HL-60/S4 treated with retinoic acid at 250 ng/mL for 4 days and 3 days (cell line): ENCODE measurements around the gene RPS17.

Source experiments
- in situ Hi-C: fragments of 300-500 bp; cut with MboI; formaldehyde crosslinking; loops from 2 replicates; pipeline ENCODE4 v1.7.0; 2022; ENCODE audit warnings: low sequenced_read_pairs

RPS17 gene

DNA sequence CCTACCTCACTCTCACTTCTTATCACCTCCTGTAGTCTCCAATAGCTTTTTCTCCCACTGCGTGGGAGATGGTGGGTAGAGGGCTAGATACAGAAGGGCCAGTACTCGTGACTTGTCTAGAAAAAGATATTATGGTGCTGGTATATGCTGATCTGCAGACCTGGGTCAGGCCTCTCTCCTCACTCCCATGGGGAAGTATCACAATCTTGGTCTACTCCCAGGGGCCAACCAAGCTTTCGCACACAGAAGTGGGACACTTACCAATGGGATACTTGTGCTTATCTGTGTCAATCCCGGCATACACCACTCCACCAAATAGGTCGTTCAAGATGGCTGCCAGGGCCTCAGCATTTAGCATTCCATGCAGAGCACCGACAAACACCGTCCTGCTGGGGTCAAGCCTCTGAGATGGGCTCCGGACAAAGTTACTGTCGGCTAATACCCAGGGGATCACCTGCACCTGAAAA, 9.0 kb upstream of the RPS17 start:
- in situ Hi-C loops = loop anchor here (25.0 kb wide), 2 partner anchors 288 to 563 kb away; partner anchors contain the start of gene TM6SF1

DNA sequence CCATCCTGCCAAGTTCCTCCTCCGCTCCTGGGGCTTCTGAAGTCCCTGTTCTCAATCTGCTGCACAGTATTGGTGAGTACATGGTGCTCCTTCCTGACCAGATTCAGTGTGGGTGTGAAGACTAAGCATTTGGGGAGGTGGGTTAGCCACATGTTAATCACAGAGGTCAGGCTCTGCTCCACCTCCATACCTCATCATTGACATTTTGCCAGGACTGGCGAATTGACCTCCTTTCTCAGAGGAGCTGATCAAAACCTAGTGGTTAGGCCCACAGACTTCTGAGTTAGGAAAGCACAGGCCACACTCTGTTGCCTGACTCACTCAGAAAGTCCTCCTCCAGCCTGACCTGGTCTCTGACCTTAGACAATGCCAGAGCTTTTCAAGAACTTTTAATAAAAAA, 8.4 kb upstream of the RPS17 start:
- in situ Hi-C loops = loop anchor here (25.0 kb wide), 2 partner anchors 289 to 564 kb away; partner anchors contain the start of gene TM6SF1

DNA sequence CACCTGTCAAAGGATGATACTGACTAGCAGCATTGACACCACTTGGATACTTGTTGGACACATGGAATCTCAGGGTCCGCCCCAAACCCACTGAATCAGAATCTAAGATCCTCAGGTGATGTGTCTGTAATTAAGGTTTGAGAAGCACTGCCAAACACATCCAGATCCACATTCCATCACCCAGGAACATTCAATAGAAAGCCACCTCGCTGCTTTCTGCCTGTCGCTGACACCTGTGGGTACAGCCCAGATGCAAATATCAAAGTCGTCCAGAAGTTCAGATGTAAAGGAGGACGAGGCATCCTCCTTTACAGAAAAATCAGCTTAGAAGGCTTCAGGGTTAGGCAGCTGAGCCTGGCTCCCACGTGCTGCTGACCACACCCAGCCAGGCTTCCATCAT, 5.2 kb upstream of the RPS17 start:
- in situ Hi-C loops = loop anchor here (25.0 kb wide), 2 partner anchors 292 to 567 kb away; partner anchors contain the start of gene TM6SF1

GRCh38 chr15:82545002-82545401, 4.7 kb upstream of the RPS17 start:
- in situ Hi-C loops = loop anchor here (25.0 kb wide), 2 partner anchors 292 to 567 kb away; partner anchors contain the start of gene TM6SF1

DNA sequence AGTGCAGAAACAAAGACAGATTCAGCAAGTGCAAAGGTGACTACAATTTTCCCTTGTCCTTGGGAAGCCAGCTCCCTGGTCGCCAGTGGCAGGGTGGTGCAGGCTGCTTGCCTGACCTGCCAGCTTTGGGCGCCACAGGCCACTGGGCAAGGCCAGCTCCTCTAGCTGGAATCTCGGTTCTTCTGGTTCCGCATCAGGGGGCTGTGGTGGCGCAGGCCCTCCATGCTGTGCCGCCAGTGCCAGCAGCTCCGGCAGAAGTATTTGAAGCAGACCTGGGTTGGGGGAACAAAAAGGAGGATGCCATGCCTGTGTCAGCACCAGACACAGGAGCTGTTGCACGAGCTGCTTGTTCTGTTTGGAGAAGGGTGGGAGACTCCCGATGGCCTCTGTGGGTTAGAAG, 4.2 kb upstream of the RPS17 start:
- in situ Hi-C loops = loop anchor here (25.0 kb wide), 2 partner anchors 293 to 568 kb away; partner anchors contain the start of gene TM6SF1

- in situ Hi-C loops = loop anchor here (25.0 kb wide), 2 partner anchors 294 to 569 kb away; partner anchors contain the start of gene TM6SF1
These were observed 2.9 kb upstream of the RPS17 start for GRCh38 chr15:82543160-82543559.

DNA sequence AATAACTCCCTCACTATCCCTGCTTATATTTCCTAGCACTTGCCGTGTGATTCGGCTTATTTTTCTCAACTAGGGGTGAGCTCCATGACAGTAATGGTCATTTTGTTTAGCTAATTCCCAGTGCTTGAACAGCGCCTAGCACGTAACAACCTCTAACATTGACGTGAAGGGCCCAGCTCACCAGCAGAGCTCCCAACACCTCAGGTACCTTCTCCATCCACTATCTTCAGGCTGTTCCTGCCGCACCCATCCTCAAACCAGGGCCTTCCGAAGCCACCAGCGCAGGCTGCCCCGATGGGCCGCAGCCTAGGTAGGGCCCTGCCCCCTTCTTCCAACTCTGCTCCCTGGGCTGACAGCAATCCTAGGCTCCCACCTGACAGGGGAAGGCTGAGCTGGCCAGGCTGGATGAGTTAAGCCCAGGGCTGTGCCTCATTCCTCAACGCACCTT, 751 bp upstream of the RPS17 start:
- in situ Hi-C loops = loop anchor here (25.0 kb wide), 2 partner anchors 296 to 571 kb away; partner anchors contain the start of gene TM6SF1

GRCh38 chr15:82539691-82540054, 584 bp downstream of the RPS17 start:
- in situ Hi-C loops = loop anchor here (10.0 to 25.0 kb wide), 3 partner anchors 298 to 573 kb away; partner anchors contain the start of gene TM6SF1

GRCh38 chr15:82538961-82539690, 1.1 kb downstream of the RPS17 start:
- in situ Hi-C loops = loop anchor here (10.0 to 25.0 kb wide), 3 partner anchors 298 to 573 kb away; partner anchors contain the start of gene TM6SF1

GRCh38 chr15:82537351-82537908, 2.8 kb downstream of the RPS17 start:
- in situ Hi-C loops = loop anchor here (10.0 to 25.0 kb wide), 3 partner anchors 300 to 575 kb away; partner anchors contain the start of gene TM6SF1

- in situ Hi-C loops = loop anchor here (10.0 to 25.0 kb wide), 3 partner anchors 301 to 576 kb away; partner anchors contain the start of gene TM6SF1
These were observed 3.6 kb downstream of the RPS17 start for GRCh38 chr15:82536409-82537350.

- in situ Hi-C loops = loop anchor here (10.0 to 25.0 kb wide), 3 partner anchors 302 to 577 kb away; partner anchors contain the start of gene TM6SF1
These were observed 4.5 kb downstream of the RPS17 start for GRCh38 chr15:82535566-82536408.

DNA sequence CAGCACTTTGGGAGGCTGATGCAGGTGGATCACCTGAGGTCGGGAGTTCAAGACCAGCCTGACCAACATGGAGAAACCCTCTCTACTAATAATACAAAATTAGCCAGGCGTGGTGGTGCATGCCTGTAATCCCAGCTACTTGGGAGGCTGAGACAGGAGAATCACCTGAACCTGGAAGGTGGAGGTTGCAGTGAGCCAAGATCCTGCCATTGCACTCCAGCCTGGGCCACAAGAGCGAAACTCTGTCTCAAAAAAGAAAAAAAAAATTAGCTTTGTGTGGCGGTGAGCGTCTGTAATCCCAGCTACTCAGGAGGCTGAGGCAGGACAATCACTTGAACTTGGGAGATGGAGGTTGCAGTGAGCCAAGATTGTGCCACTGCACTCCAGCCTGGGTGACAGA, 5.1 kb downstream of the RPS17 start:
- in situ Hi-C loops = loop anchor here (10.0 to 25.0 kb wide), 3 partner anchors 302 to 577 kb away; partner anchors contain the start of gene TM6SF1

DNA sequence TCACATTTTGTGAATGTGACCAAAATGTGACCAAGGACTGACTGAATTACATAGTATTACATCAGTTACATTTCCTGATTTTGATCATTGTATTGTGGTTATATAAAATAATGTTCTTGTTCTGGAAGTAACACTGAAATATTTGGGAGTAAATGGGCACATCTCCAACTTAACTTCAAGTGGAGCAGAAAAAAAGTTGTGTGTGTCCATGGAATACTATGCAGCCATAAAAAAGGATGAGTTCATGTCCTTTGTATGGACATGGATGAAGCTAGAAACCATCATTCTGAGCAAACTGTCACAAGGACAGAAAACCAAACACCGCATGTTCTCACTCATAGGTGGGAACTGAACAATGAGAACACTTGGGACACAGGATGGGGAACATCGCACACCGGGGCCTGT, 5.8 kb downstream of the RPS17 start:
- in situ Hi-C loops = loop anchor here (10.0 to 25.0 kb wide), 3 partner anchors 303 to 578 kb away; partner anchors contain the start of gene TM6SF1

GRCh38 chr15:82533801-82534200, 6.5 kb downstream of the RPS17 start:
- in situ Hi-C loops = loop anchor here (10.0 to 25.0 kb wide), 3 partner anchors 304 to 578 kb away; partner anchors contain the start of gene TM6SF1

GRCh38 chr15:82532991-82533481, 7.2 kb downstream of the RPS17 start:
- in situ Hi-C loops = loop anchor here (10.0 to 25.0 kb wide), 3 partner anchors 304 to 579 kb away; partner anchors contain the start of gene TM6SF1

DNA sequence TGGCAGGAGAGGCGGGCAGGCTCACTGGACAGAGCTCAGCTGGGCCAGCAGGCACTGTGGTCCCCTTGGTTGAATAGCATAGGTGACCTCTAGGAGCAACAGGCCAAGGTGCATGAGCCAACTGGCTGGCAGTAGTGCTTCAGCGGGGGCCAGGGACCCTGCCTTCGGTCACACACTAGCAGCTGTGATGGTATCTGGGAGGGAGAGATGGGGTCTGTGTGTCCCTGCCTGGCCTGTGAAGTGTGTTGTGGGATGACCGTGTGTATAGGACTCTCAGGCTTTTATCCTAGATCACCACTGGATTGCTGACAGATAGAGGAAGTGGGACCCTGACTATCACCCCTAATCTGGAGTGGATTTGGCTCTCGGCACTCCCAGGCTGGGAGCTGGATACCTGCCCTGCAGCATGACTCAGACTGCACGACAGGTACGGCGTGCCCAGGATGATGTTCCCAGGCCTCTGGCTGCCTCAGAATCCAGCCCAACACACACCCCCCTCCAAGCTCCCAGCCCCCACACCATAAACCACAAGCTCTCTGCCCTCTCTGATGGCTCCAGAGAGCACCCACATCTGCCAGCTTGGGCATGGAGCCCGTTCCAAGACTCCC, 7.8 kb downstream of the RPS17 start:
- in situ Hi-C loops = loop anchor here (10.0 to 25.0 kb wide), 3 partner anchors 305 to 580 kb away; partner anchors contain the start of gene TM6SF1
